ENCODE results near the gene GPR156. TPM values are rescaled to one million over a fixed set of nuclear protein-coding genes. Genes with fewer than 3 reads are reported as not detected.

GPR156 gene
- total RNA-seq, 2 donors from 2014 or later, result 1.1 to 1.2 TPM

DNA sequence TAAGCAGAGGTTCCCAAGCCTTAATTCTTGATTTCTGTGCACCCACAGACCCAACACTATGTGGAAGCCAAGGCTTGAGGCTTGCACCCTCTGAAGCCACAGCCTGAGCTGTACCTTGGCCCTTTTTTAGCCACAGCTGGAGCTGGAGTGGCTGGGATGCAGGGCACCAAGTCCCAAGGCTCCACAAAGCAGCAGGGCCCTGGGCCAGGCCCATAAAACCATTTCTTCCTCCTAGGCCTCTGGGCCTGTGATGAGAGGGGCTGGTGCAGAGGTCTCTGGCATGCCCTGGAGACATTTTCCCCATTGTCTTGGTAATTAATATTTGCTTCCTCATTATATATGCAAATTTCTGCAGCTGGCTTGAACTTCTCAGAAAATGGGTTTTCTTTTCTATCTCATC is 129.9 kb downstream of the GPR156 start:
- Mint-ChIP-seq H3K36me3 (ENCODE audit: low read depth) (peaks cover 10% of the 10 kb centered on the region), H3K4me3 (no peak overlapping the region), H3K4me1 (peaks cover 3% of the 10 kb centered on the region), H3K27ac (no peak overlapping the region), H3K27me3 (ENCODE audit: insufficient read depth) (peaks cover 4% of the 10 kb centered on the region), H3K9me3 (peaks cover 37% of the 10 kb centered on the region)
- DNase-seq, result no peak
- Histone ChIP-seq H3K4me1 (ENCODE audit: control insufficient read depth, insufficient read depth, low read length) (no peaks in the 10 kb centered on the region), H3K27ac (ENCODE audit: low read depth, low read length) (no peak overlapping the region), H3K9ac (ENCODE audit: extremely low read depth, low read length, poor library complexity, severe bottlenecking) (no peak overlapping the region), H3K36me3 (ENCODE audit: control insufficient read depth, insufficient read depth, low read length) (no peaks in the 10 kb centered on the region), H3K4me3 (ENCODE audit: low read length) (peak overlapping the region; percentile 29), H3K27me3 (ENCODE audit: control insufficient read depth, insufficient read depth, low read length, poor library complexity, severe bottlenecking) (no peaks in the 10 kb centered on the region), H3K9me3 (ENCODE audit: control insufficient read depth, low read length) (peaks cover 29% of the 10 kb centered on the region)
- no peak for TF ChIP-seq CTCF (conservative IDR thresholded peaks at IDR 0.05)

DNA sequence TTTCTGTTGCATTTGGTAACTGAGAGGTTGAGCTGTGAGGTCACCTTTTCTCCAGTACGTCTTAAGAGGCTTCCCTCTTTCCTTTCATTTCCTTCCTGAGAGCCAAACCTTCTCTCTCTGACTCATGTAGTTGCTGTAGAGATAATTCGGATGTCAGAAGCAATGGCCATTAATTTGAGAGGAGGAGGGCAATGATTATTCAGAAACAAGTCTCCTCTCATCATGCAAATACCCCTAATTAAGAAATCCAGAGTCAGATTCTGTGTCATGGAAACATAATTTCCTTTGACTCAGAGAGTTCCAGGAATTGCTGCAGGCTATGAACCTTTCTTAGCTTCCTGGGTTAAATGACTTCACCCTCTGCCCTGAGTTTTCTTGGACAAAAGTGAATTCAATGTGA is 131.7 kb downstream of the GPR156 start:
- Mint-ChIP-seq H3K4me1 (peaks cover 10% of the 10 kb centered on the region), H3K9me3 (peaks cover 37% of the 10 kb centered on the region), H3K27ac (no peak overlapping the region), H3K27me3 (ENCODE audit: insufficient read depth) (peaks cover 4% of the 10 kb centered on the region), H3K36me3 (ENCODE audit: low read depth) (peaks cover 10% of the 10 kb centered on the region), H3K4me3 (no peak overlapping the region)
- TF ChIP-seq CTCF (conservative IDR thresholded peaks at IDR 0.05), result no peak
- Histone ChIP-seq H3K9me3 (ENCODE audit: control insufficient read depth, low read length) (peaks cover 29% of the 10 kb centered on the region), H3K27me3 (ENCODE audit: control insufficient read depth, insufficient read depth, low read length, poor library complexity, severe bottlenecking) (no peaks in the 10 kb centered on the region), H3K4me1 (ENCODE audit: control insufficient read depth, insufficient read depth, low read length) (peaks cover 4% of the 10 kb centered on the region), H3K4me3 (ENCODE audit: low read length) (no peak overlapping the region), H3K36me3 (ENCODE audit: control insufficient read depth, insufficient read depth, low read length) (no peaks in the 10 kb centered on the region), H3K9ac (ENCODE audit: extremely low read depth, low read length, poor library complexity, severe bottlenecking) (no peak overlapping the region), H3K27ac (ENCODE audit: low read depth, low read length) (no peak overlapping the region)
- DNase-seq, result no peak
- 84 to 90% methylated on average over 2 of the region's 2 CpGs for WGBS, 2 experiments (ENCODE audit: insufficient coverage in 1 of 2, insufficient read length in 1 of 2)

DNA sequence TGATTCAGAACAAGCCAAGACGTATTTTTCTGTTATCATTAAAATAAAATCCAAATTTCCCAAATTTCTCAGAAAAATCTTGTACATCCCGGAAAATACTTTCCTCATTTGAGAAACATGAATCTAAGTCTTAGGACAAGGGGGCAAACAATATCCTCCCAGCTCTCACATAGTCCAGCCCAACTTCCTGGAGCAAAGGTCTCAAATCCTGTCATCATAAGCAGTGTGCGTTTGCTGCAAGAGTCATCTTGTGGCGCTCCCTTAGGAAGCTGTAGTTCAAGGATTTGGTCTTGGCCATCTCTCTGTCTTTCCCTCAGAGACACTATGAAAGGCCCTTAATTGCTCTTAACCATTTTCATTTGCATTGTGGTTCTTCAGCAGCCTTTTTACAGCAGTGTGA is 133.2 kb downstream of the GPR156 start:
- Histone ChIP-seq H3K9me3 (ENCODE audit: control insufficient read depth, low read length) (peaks cover 29% of the 10 kb centered on the region), H3K9ac (ENCODE audit: extremely low read depth, low read length, poor library complexity, severe bottlenecking) (no peak overlapping the region), H3K27ac (ENCODE audit: low read depth, low read length) (no peak overlapping the region), H3K4me3 (ENCODE audit: low read length) (no peak overlapping the region), H3K36me3 (ENCODE audit: control insufficient read depth, insufficient read depth, low read length) (no peaks in the 10 kb centered on the region), H3K4me1 (ENCODE audit: control insufficient read depth, insufficient read depth, low read length) (peaks cover 7% of the 10 kb centered on the region), H3K27me3 (ENCODE audit: control insufficient read depth, insufficient read depth, low read length, poor library complexity, severe bottlenecking) (no peaks in the 10 kb centered on the region)
- Mint-ChIP-seq H3K27me3 (ENCODE audit: insufficient read depth) (peaks cover 4% of the 10 kb centered on the region), H3K27ac (no peak overlapping the region), H3K9me3 (peaks cover 37% of the 10 kb centered on the region), H3K36me3 (ENCODE audit: low read depth) (peaks cover 10% of the 10 kb centered on the region), H3K4me3 (no peak overlapping the region), H3K4me1 (peaks cover 23% of the 10 kb centered on the region)
- TF ChIP-seq CTCF (conservative IDR thresholded peaks at IDR 0.05), result no peak
- DNase-seq, result no peak
- WGBS, 2 experiments (ENCODE audit: insufficient coverage in 1 of 2, insufficient read length in 1 of 2), result 75 to 83% methylated on average over 4 of the region's 4 CpGs

Data from endodermal cell (in vitro differentiated cells).